ENCODE data around the gene RFPL4AL1. TPM values are rescaled to one million over a fixed set of nuclear protein-coding genes. Genes with fewer than 3 reads are reported as not detected.
"Not testable (repeated sequence)": the region's sequence is repeated elsewhere in the genome, so short reads cannot be mapped to it uniquely, and the experiment has no call there.

RFPL4AL1 gene
- total RNA-seq, 1 experiment from 2014 or later = not detected

- Histone ChIP-seq H4K20me1 (ENCODE audit: insufficient read depth) (no peaks in the 10 kb centered on the region), H3K27me3 (ENCODE audit: insufficient read depth, low read length) (peaks cover 50% of the 10 kb centered on the region), H3K4me3 (replicated peaks in 1 of 2; ENCODE audit: low read depth in 1 of 2, low read length in 2 of 2) (no peak overlapping the region), H3K9me2 (ENCODE audit: insufficient read depth) (no peaks in the 10 kb centered on the region), H3K9me3 (ENCODE audit: control insufficient read depth in 1 of 2, insufficient read depth in 1 of 2, low read depth in 1 of 2, low read length in 2 of 2) (no peaks in the 10 kb centered on the region), H3K4me2 (ENCODE audit: low read length) (no peak overlapping the region), H3K36me3 (ENCODE audit: control insufficient read depth in 1 of 2, insufficient read depth in 2 of 2, low read length in 2 of 2) (no peaks in the 10 kb centered on the region), H3K27ac (ENCODE audit: low read depth, low read length) (no peak overlapping the region), H3K9ac (ENCODE audit: low read length) (no peak overlapping the region), H3K4me1 (ENCODE audit: control insufficient read depth in 1 of 2, insufficient read depth in 2 of 2, low read length in 2 of 2) (no peaks in the 10 kb centered on the region), H3K79me2 (ENCODE audit: insufficient read depth, low read length) (no peaks in the 10 kb centered on the region), H2AFZ (ENCODE audit: low read depth, low read length, poor library complexity, severe bottlenecking) (no peak overlapping the region)
- ChIA-PET CTCF (no interaction called here), POLR2A (no interaction called here), RAD21 (ENCODE audit: low non-redundant PET in 1 of 2, low total read pairs in 2 of 2, uncharacterized antibody in 2 of 2, unreplicated experiment in 2 of 2) (no interaction called here)
- no TSS peak for BruUV-seq (replicated peaks)
- no peak for DNase-seq (ENCODE audit: low read depth, low spot score)
- no peak for ATAC-seq
- intact Hi-C loops (cut with micrococcal nuclease) = no loop called here
- TF ChIP-seq CEBPB (IDR thresholded peaks at IDR 0.05; ENCODE audit: low read depth) (no peak), POLR2A (IDR thresholded peaks at IDR 0.05; ENCODE audit: borderline replicate concordance, extremely low read depth, insufficient read depth, insufficient read length) (no peak), ELF1 (IDR thresholded peaks at IDR 0.05; ENCODE audit: borderline replicate concordance, low read depth) (no peak), TCF7L2 (IDR thresholded peaks at IDR 0.05; ENCODE audit: borderline replicate concordance, extremely low read depth, insufficient read depth, insufficient read length) (no peak), YY1 (IDR thresholded peaks at IDR 0.05; ENCODE audit: extremely low read depth, insufficient replicate concordance, low read depth, low read length) (no peak), EZH2 (IDR thresholded peaks at IDR 0.05) (no peak), ATF3 (IDR thresholded peaks at IDR 0.05) (no peak), POLR2AphosphoS5 (IDR thresholded peaks at IDR 0.05; ENCODE audit: low read depth, low read length) (no peak)
- TF ChIP-seq, protein P1, sequence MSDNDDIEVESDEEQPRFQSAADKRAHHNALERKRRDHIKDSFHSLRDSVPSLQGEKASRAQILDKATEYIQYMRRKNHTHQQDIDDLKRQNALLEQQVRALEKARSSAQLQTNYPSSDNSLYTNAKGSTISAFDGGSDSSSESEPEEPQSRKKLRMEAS (IDR thresholded peaks at IDR 0.05) = no peak
Measured at GRCh38 chr19:55766466-55766865, 2.5 kb upstream of the RFPL4AL1 start.

GRCh38 chr19:55769632-55770031 lies 714 bp downstream of the RFPL4AL1 start:
- RAD21 ChIA-PET (ENCODE audit: low non-redundant PET in 1 of 2, low total read pairs in 2 of 2, uncharacterized antibody in 2 of 2, unreplicated experiment in 2 of 2); POLR2A ChIA-PET; H4K20me1 ChIP-seq (ENCODE audit: insufficient read depth); H2AFZ ChIP-seq (ENCODE audit: low read depth, low read length, poor library complexity, severe bottlenecking); H3K9me3 ChIP-seq (ENCODE audit: control insufficient read depth in 1 of 2, insufficient read depth in 1 of 2, low read depth in 1 of 2, low read length in 2 of 2); H3K4me3 ChIP-seq (replicated peaks in 1 of 2; ENCODE audit: low read depth in 1 of 2, low read length in 2 of 2); H3K4me2 ChIP-seq (ENCODE audit: low read length); ATAC-seq; H3K79me2 ChIP-seq (ENCODE audit: insufficient read depth, low read length); H3K27ac ChIP-seq (ENCODE audit: low read depth, low read length); intact Hi-C loops (cut with micrococcal nuclease); BruUV-seq (replicated peaks); H3K9me2 ChIP-seq (ENCODE audit: insufficient read depth); DNase-seq (ENCODE audit: low read depth, low spot score); H3K4me1 ChIP-seq (ENCODE audit: control insufficient read depth in 1 of 2, insufficient read depth in 2 of 2, low read length in 2 of 2); CTCF ChIA-PET; H3K36me3 ChIP-seq (ENCODE audit: control insufficient read depth in 1 of 2, insufficient read depth in 2 of 2, low read length in 2 of 2); H3K9ac ChIP-seq (ENCODE audit: low read length): not testable (repeated sequence)
- peaks cover 47% of the 10 kb centered on the region for H3K27me3 ChIP-seq (ENCODE audit: insufficient read depth, low read length)
